Omental fat pad (tissue), 4 donors: ENCODE measurements around the gene CD52. TPM values are rescaled to one million over a fixed set of nuclear protein-coding genes. Genes with fewer than 3 reads are reported as not detected.
A peak's percentile ranks its signal among the peaks of the same experiment; 100 is the strongest.
"Not testable (repeated sequence)": the region's sequence is repeated elsewhere in the genome, so short reads cannot be mapped to it uniquely, and the experiment has no call there.

Source experiments
- ATAC-seq: fragments of 150-250 bp; one replicate; pipeline ENCODE4 v1.9.1; 2016; ENCODE audit warnings: mild to moderate bottlenecking, moderate library complexity; ENCODE audit not compliant: low FRiP score
- DNase-seq: peaks from one replicate; pipeline ENCODE4 v3.0.0-alpha.2; 2019; ENCODE audit warnings: low spot score
- total RNA-seq, 4 donors: library from RNA; depleted of rRNA; stranded (reverse); fragments of >200 nt; gene quantifications; one replicate each; pipeline ENCODE4 v1.1.0, GENCODE V29; 2016
- TF ChIP-seq, protein P1 (sequence below), 3 donors: fragments of 450-650 bp; IDR thresholded peaks; one replicate each; pipeline ENCODE4 v1.5.1; 2016 to 2017; ENCODE audit warnings: antibody characterized with exemption in 3 of 3, mild to moderate bottlenecking in 3 of 3, moderate library complexity in 2 of 3

CD52 gene
- total RNA-seq, 4 donors from 2014 or later: 4.3 to 227 (median 13.2) TPM; not detected in 1

- DNase-seq (peak; percentile 71), ATAC-seq (peak; percentile 99)
- TF ChIP-seq, protein P1, sequence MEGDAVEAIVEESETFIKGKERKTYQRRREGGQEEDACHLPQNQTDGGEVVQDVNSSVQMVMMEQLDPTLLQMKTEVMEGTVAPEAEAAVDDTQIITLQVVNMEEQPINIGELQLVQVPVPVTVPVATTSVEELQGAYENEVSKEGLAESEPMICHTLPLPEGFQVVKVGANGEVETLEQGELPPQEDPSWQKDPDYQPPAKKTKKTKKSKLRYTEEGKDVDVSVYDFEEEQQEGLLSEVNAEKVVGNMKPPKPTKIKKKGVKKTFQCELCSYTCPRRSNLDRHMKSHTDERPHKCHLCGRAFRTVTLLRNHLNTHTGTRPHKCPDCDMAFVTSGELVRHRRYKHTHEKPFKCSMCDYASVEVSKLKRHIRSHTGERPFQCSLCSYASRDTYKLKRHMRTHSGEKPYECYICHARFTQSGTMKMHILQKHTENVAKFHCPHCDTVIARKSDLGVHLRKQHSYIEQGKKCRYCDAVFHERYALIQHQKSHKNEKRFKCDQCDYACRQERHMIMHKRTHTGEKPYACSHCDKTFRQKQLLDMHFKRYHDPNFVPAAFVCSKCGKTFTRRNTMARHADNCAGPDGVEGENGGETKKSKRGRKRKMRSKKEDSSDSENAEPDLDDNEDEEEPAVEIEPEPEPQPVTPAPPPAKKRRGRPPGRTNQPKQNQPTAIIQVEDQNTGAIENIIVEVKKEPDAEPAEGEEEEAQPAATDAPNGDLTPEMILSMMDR (IDR thresholded peaks at IDR 0.05): no peak
These were observed 11.2 kb upstream of the CD52 start, which contains the start of gene UBXN11 for GRCh38 chr1:26306290-26307229. Gene UBXN11 (minus strand): TSS chr1:26306636. CDS start chr1:26302883, 3,753 bp downstream.

DNA sequence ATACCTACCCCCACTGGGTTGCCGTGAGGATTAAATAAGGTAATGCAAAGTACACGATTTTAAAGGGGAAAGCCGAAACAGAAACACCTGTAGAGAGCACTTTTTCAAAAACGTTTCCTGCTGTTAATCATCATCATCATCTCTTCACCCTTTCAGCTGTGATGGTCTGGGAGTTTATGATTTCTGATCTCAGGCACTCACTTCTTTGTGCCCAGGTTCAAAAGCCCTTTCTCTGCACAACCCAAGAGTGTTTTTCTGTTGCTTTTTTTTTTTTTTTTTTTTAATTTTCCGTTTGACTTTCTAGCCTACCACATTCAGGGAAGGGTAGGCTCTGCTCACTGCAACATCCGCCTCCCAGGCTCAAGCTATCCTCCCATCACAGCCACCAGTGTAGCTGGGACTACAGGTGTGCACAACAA is 10.4 kb upstream of the CD52 start:
- no peak for ATAC-seq

DNA sequence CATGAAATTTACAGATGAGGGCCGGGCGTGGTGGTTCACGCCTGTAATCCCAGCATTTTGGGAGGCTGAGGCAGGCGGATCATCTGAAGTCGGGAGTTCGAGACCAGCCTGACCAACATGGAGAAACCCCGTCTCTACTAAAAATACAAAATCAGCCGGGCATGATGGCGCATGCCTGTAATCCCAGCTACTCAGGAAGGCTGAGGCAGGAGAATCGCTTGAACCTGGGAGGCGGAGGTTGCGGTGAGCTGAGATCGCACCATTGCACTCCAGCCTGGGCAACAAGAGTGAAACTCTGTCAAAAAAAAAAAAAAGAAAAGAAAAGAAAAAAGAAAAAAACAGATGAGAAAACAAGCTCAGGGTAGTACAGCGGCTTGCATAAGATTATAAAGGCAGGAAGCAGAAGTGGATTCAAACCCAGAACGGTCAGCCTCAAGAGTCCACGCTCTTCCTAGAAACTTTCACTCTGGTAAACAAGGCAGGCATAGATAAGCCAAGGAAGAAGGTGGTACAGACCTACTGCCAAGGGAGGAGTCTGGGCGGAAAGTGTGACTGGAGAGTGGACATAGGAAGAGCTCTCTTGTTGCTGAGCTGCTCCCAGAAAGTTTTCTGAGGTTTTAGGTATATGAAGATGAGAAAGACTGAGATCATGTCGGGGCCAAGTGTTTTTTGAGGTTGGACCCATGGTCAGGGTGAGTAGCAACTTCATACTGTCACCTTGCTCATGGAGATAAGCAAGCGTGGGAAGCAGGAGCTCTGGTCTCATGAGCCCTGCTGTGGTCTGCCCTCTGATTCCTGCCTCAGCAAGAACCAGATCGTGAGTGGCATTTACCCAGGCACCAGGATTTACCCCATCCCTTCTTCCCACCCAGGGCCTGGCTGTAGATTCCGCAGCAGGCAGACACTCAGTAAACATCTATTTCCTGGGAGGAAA is 9.5 kb upstream of the CD52 start:
- DNase-seq, ATAC-seq: not testable (repeated sequence)

More for the DNA sequence above, 10.4 kb upstream of the CD52 start:
- TF ChIP-seq, protein P1 (IDR thresholded peaks at IDR 0.05): no peak
- no peak for DNase-seq

- TF ChIP-seq, protein P1 (IDR thresholded peaks at IDR 0.05): no peak
- DNase-seq: no peak
- ATAC-seq: no peak
These were observed 3.3 kb upstream of the CD52 start for GRCh38 chr1:26314501-26314900.

DNA sequence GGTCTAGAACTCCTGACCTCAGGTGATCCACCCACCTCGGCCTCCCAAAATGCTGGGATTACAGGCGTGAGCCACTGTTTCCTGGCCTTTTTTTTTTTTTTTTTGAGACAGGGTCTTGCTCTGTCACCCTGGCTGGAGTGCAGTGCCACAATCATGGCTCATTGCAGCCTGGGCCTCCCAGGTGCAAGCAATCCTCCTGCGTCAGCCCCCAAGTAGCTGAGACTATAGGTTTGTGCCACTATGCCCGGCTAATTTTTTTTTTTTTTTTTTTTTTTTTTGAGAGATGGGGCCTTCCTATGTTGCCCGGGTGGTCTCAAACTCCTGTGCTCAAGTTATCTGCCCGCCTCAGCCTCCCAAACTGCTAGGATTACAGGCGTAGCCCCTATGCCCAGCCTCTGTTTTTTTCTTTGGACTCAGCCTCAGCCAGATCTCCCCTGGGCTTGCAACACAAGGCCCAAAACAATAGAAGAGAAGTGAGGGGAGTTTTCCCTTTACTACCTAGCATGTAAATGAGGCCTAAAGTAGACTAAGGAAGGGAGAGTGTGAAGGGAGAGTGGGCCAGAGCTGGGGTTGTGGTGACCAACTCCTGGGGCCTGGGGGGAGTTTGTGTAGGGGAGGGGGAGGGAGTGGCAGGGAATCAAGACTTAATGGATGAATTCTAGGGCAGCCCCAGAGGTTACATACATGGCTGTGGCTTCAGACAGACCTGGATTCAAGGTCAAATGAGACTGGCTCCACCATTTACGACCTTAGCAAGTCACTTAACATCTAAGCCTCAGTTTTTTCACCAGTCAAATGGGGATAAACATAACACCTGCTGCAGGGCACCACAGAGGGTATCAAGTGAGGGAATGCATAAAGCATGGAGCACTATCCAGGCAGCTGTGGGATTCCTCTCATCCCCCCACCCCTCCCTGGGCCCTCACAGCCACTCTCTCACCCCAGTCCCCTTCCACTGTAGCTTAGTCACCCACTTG is 1.6 kb upstream of the CD52 start:
- no peak for ATAC-seq
- TF ChIP-seq, protein P1 (IDR thresholded peaks at IDR 0.05): no peak
- DNase-seq: no peak

GRCh38 chr1:26317146-26317545 is 612 bp upstream of the CD52 start:
- TF ChIP-seq, protein P1 (IDR thresholded peaks at IDR 0.05): no peak
- ATAC-seq (no peak), DNase-seq (no peak)
